Stomach (tissue), 9 donors: ENCODE measurements around the gene S1PR1. TPM values are rescaled to one million over a fixed set of nuclear protein-coding genes. Genes with fewer than 3 reads are reported as not detected.

Experiments used
- DNase-seq, 2 donors: peaks; one replicate each; pipeline versions ENCODE4 v3.0.0 to v3.0.0-alpha.2; 2013 to 2019
- H3K27ac ChIP-seq, 5 donors: fragments of 200-600 bp in 4 of 5; sonication (generic) in 4 of 5; one replicate each; pipeline ENCODE4 v1.5.1; 2013 to 2019; ENCODE audit warnings: mild to moderate bottlenecking in 1 of 5, moderate library complexity in 1 of 5
- H3K27me3 ChIP-seq, 3 donors: fragments of 200-600 bp; sonication (generic); one replicate each; pipeline ENCODE4 v1.5.1; 2017 to 2019; ENCODE audit warnings: mixed run types in 1 of 3
- H3K36me3 ChIP-seq, 4 donors: fragments of 200-600 bp; sonication (generic); 1 replicate in 3 of 4; 2 replicates in 1 of 4; pipeline ENCODE4 v1.5.1; 2016 to 2019
- H3K4me1 ChIP-seq, 4 donors: fragments of 200-600 bp; sonication (generic); one replicate each; pipeline ENCODE4 v1.5.1; 2016 to 2019
- H3K4me3 ChIP-seq, 4 donors: fragments of 200-600 bp; sonication (generic) in 3 of 4; one replicate each; pipeline ENCODE4 v1.5.1; 2016 to 2019; ENCODE audit warnings: mild to moderate bottlenecking in 1 of 4
- H3K9me3 ChIP-seq, 4 donors: fragments of 200-600 bp; sonication (generic); one replicate each; pipeline ENCODE4 v1.5.1; 2016 to 2019
- CTCF ChIP-seq, 7 experiments: fragments of 450-650 bp in 4 of 7; fragments of 200-600 bp in 3 of 7; sonication (generic) in 3 of 7; IDR thresholded peaks; one replicate each; pipeline ENCODE4 v1.5.1; 2016 to 2019; ENCODE audit warnings: antibody characterized with exemption in 7 of 7, control low read depth in 2 of 7, mild to moderate bottlenecking in 1 of 7
- EP300 ChIP-seq: sonication (generic); formaldehyde crosslinking; IDR thresholded peaks from one replicate; pipeline ENCODE4 v1.6.1; 2017; ENCODE audit warnings: antibody characterized with exemption
- POLR2A ChIP-seq, 4 donors: fragments of 450-650 bp; IDR thresholded peaks; one replicate each; pipeline ENCODE4 v1.6.1; 2016; ENCODE audit warnings: antibody characterized with exemption in 4 of 4, control low read depth in 2 of 4, mild to moderate bottlenecking in 1 of 4, moderate library complexity in 1 of 4
- POLR2AphosphoS5 ChIP-seq, 3 donors: sonication (generic); formaldehyde crosslinking; IDR thresholded peaks; one replicate each; pipeline ENCODE4 v1.6.1; 2016; ENCODE audit warnings: antibody characterized with exemption in 3 of 3
- WGBS, 5 donors: extraction: QIAGEN DNeasy Blood & Tissue Kit in 3 of 5; methylation state at CpG; one replicate each; pipeline versions ENCODE4 v1.1.5 to v1.1.7; 2013 to 2018; 5-methylcytosine and 5-hydroxymethylcytosine counted together
- intact Hi-C: fragments of 100-400 bp; cut with DNase I; formaldehyde crosslinking; loops from one replicate; pipeline ENCODE4 v1.15.1; 2023; ENCODE audit warnings: low total_unique reads
- polyA plus RNA-seq, 3 donors: library from polyadenylated mRNA; stranded (reverse); fragments of 200-250 nt; gene quantifications; one replicate each; pipeline ENCODE4 v1.2.3, GENCODE V29; 2013
- total RNA-seq, 5 donors: library from RNA; depleted of rRNA; stranded (reverse); fragments of >200 nt; gene quantifications; one replicate each; pipeline versions ENCODE4 v1.1.0 to v1.2.3, GENCODE V29; 2014 to 2016
- donor health status: healthy with polysubstance abuse.
- donor health status: Bipolar disorder and iron deficiency.
- donor health status: healthy.

The S1PR1 gene
- total and polyA plus RNA-seq, 8 donors = 3.7 to 54.0 (median 10.0) TPM

- no peaks in the 10 kb centered on the region for H3K36me3 ChIP-seq
- H3K4me3 ChIP-seq = no peak overlapping the region
- peak in 1 of 2 donors; percentile 41 for DNase-seq
- intact Hi-C loops = no loop called here
- H3K9me3 ChIP-seq = no peaks in the 10 kb centered on the region
- 64 to 75% (median 75%) methylated on average over 4 of the region's 4 CpGs for WGBS, 5 donors
- no peak overlapping the region for H3K27ac ChIP-seq
- no peaks in the 10 kb centered on the region for H3K27me3 ChIP-seq
- TF ChIP-seq POLR2AphosphoS5 (IDR thresholded peaks at IDR 0.05) = no peak
- no peak for TF ChIP-seq EP300
- TF ChIP-seq POLR2A (IDR thresholded peaks at IDR 0.05) = no peak
- no peaks in the 10 kb centered on the region for H3K4me1 ChIP-seq
Observed at GRCh38 chr1:101190441-101190840, 46.4 kb upstream of the S1PR1 start.

- Histone ChIP-seq H3K4me1 (no peaks in the 10 kb centered on the region), H3K27ac (no peak overlapping the region), H3K9me3 (no peaks in the 10 kb centered on the region), H3K36me3 (no peaks in the 10 kb centered on the region), H3K27me3 (no peaks in the 10 kb centered on the region), H3K4me3 (no peak overlapping the region)
- intact Hi-C loops = no loop called here
- TF ChIP-seq POLR2AphosphoS5 (IDR thresholded peaks at IDR 0.05) (no peak), POLR2A (IDR thresholded peaks at IDR 0.05) (no peak), EP300 (no peak), CTCF (IDR thresholded peaks at IDR 0.05) (no peak)
- no peak for DNase-seq
Observed at GRCh38 chr1:101191049-101191448, 45.8 kb upstream of the S1PR1 start.

GRCh38 chr1:101193733-101194169 is 43.1 kb upstream of the S1PR1 start:
- WGBS, 5 donors = 71 to 83% (median 79%) methylated on average over 4 of the region's 4 CpGs
- no peak for DNase-seq

GRCh38 chr1:101194746-101195145 is 42.1 kb upstream of the S1PR1 start:
- H3K4me3 ChIP-seq = no peak overlapping the region
- no peaks in the 10 kb centered on the region for H3K4me1 ChIP-seq
- no peak overlapping the region for H3K27ac ChIP-seq
- no peaks in the 10 kb centered on the region for H3K36me3 ChIP-seq
- intact Hi-C loops = no loop called here
- no peaks in the 10 kb centered on the region for H3K9me3 ChIP-seq
- WGBS, 5 donors = 69 to 78% (median 76%) methylated on average over 1 of the region's 1 CpG
- DNase-seq = peak in 1 of 2 donors; percentile 18
- TF ChIP-seq POLR2AphosphoS5 (IDR thresholded peaks at IDR 0.05) = no peak
- no peak for TF ChIP-seq EP300
- TF ChIP-seq CTCF (IDR thresholded peaks at IDR 0.05) = no peak
- no peak for TF ChIP-seq POLR2A (IDR thresholded peaks at IDR 0.05)
- H3K27me3 ChIP-seq = no peaks in the 10 kb centered on the region

More at GRCh38 chr1:101193733-101194169, 43.1 kb upstream of the S1PR1 start:
- TF ChIP-seq POLR2A (IDR thresholded peaks at IDR 0.05) (no peak), CTCF (IDR thresholded peaks at IDR 0.05) (no peak), POLR2AphosphoS5 (IDR thresholded peaks at IDR 0.05) (no peak), EP300 (no peak)
- Histone ChIP-seq H3K4me3 (no peak overlapping the region), H3K36me3 (no peaks in the 10 kb centered on the region), H3K27me3 (no peaks in the 10 kb centered on the region), H3K9me3 (no peaks in the 10 kb centered on the region), H3K27ac (no peak overlapping the region), H3K4me1 (no peaks in the 10 kb centered on the region)
- intact Hi-C loops = no loop called here

GRCh38 chr1:101196668-101197067 is 40.2 kb upstream of the S1PR1 start:
- Histone ChIP-seq H3K4me3 (no peak overlapping the region), H3K27me3 (no peaks in the 10 kb centered on the region), H3K9me3 (no peaks in the 10 kb centered on the region), H3K27ac (no peak overlapping the region), H3K36me3 (no peaks in the 10 kb centered on the region), H3K4me1 (no peaks in the 10 kb centered on the region)
- TF ChIP-seq CTCF (IDR thresholded peaks at IDR 0.05) = no peak
- TF ChIP-seq POLR2A (IDR thresholded peaks at IDR 0.05) = no peak
- TF ChIP-seq POLR2AphosphoS5 (IDR thresholded peaks at IDR 0.05) = no peak
- TF ChIP-seq EP300 = no peak
- WGBS, 5 donors = 88 to 98% (median 95%) methylated on average over 2 of the region's 2 CpGs
- DNase-seq = no peak
- intact Hi-C loops = no loop called here
